Epithelial cell of prostate (primary cell): ENCODE data around the gene NAV2.
A peak's percentile ranks its signal among the peaks of the same experiment; 100 is the strongest.
"Not testable (repeated sequence)": the region's sequence is repeated elsewhere in the genome, so short reads cannot be mapped to it uniquely, and the experiment has no call there.

Experiments
- DNase-seq: peaks from one replicate; pipeline ENCODE4 v3.0.0-alpha.2; 2011; ENCODE audit warnings: low read depth, low spot score
- H3K27ac ChIP-seq: fragments of 450-650 bp; 2 replicates; pipeline ENCODE4 v1.5.1; 2017; ENCODE audit warnings: mild to moderate bottlenecking

NAV2 gene

GRCh38 chr11:20003351-20003750, 290.7 kb downstream of the NAV2 start:
- H3K27ac ChIP-seq: no peak overlapping the region
- DNase-seq: no peak

DNA sequence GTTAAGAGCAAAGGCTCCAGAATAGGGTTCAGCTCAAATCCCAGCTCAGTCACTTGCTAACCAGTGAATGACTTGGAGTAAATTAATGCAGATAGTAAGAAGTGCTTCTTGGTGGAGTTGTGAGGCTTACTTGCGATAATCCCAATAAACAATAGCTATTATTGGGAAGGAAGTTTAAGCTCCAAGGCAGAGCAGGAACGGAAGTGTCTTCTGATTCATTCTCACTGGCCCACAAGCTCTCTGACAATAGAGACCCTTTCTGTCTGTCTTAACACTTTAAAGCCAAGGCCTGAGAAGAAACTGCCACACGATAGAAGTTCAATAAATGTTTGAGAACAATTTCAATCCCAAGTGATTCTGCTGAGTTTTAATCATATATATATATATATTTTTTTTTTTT, 292.2 kb downstream of the NAV2 start:
- no peak overlapping the region for H3K27ac ChIP-seq
- no peak for DNase-seq

- H3K27ac ChIP-seq: peak overlapping the region; percentile 41
- no peak for DNase-seq
Observed at GRCh38 chr11:20005747-20006146, 293.1 kb downstream of the NAV2 start.

- DNase-seq, H3K27ac ChIP-seq: not testable (repeated sequence)
Observed at GRCh38 chr11:20006618-20007017, 294.0 kb downstream of the NAV2 start.

DNA sequence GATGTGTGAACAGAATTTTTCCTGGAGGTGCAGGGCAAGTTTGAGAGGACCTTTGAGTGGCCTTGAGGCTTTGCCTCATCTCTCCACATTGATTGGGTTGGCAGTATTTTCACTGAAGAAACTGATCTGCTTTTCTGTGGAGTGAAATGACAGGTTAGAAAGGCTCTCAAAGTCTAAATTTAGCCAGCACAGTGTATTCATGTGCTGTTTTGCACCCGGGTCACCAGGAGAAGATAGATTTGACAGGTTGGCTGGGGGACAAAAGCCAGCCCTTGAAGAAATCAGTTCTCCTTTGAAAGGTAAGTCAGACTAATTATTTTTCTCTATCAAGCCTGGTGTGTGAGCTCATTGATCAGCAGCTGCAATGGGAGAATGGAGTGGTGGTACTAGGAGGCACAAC, 294.7 kb downstream of the NAV2 start:
- H3K27ac ChIP-seq: no peak overlapping the region
- DNase-seq: no peak

DNA sequence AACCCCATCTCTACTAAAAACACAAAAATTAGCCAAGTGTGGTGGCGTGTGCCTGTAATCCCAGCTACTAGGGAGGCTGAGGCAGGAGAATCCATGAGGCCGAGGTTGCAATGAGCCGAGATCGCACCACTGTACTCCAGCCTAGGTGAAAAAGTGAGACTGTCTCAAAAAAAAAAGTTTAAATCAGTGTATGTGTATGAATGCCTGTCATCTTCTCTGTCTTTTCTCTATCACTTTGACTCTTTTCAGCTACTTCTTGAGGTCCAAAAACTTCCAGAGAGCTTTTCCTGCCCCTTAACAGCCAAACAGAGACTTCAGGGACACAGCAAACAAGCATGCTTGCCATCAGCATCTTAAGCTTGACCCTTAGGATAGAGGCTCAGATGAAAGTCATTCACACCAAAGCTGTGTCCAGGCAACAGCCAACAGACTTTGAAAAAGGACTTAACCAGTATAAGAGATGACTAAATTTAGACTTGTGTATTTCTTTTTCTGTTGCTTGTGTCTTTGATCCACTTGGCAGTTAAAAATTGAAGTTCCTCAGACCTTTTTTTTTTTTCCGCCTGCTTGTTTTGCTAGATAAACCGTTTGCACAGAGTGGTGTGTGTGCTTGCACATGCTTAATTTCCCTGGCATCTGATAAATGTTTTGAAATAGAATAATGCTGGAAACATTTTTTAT, 295.7 kb downstream of the NAV2 start:
- DNase-seq: no peak
- no peak overlapping the region for H3K27ac ChIP-seq

DNA sequence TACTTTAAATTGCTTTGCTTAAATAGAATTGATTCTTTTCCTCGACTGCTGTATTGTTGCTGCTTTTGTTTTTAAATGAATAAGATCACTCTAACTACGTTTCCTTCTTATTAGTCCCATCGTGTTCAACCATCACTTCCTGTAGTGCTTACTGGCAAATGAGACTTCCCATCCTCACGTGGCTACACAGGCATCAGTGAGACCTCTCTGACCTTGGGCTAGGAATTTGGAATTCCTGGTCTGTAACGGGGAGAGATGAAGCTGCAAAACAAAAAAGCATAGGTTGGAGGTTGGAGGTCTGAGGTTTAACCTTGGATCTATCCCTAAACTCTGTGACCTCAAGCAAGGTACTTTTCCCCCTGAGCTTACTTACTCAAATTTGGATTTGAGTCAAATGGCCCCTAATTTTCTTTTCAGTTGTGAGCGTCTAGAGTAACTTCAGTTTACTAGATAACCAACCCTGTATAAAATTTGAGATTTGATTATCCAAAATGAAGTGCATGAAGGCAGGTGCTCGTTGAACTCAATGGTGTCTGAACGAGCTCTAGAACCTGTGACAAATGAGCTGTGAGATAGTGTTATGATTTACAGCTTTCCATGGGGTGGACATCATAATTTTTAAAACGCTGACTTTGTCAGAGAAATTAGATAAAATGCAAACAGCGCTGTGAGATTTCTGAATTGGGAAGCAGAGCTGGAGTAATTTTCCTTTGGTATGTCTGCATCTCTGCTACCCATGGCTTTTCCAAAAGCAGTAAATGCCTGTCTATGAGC, 296.4 kb downstream of the NAV2 start:
- DNase-seq: no peak
- no peak overlapping the region for H3K27ac ChIP-seq

- no peak for DNase-seq
- H3K27ac ChIP-seq: peak overlapping the region; percentile 67
Observed at GRCh38 chr11:20010156-20010850, 297.7 kb downstream of the NAV2 start.

DNA sequence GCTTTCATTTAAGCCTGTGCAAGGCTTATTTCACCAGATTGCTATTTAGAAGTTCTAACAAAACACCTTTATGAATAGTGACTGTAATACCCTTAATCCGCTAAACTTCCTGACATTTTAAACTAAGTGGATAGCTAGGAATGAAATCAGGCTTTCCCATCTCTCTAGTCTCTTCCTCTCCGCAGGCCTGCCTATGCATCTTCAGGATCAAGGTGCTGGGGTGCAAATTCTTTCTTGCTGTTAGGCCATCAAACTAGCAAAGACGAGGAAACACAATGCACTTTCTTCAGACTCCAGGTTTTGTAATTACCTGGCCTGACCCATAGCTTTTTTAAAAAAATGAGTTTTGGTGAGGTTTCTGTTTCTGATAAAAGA, 298.2 kb downstream of the NAV2 start:
- peak overlapping the region; percentile 67 for H3K27ac ChIP-seq
- DNase-seq: no peak

DNA sequence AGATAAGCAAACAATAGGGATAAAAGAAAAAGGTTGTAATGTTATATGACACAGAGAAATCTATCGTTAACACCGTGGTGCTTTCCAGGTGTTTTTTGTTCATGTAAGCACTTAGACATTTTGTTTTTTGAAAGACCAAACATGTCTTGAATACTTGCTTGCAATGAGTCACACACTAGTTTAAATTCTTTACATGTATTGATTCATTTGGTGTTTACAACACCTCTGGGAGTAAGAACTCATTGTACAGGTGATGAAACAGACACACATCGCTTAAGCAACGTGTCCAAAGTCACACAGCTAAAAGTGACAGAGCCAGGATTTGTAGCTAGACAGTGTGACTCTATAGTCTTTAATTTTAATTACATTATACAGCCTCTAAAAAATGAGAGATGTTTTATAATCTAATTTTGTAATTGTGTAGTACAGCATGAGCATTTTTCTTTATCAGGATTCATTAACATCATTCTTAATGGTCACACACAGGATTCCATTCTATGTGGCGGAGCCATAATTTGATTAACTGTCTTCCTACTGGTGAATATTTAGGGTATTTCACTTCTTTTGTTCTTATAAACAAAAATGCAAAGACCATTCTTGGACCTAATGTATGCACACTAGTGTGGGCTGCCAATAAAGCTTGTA, 298.8 kb downstream of the NAV2 start:
- DNase-seq: no peak
- H3K27ac ChIP-seq: peak overlapping the region; percentile 67

DNA sequence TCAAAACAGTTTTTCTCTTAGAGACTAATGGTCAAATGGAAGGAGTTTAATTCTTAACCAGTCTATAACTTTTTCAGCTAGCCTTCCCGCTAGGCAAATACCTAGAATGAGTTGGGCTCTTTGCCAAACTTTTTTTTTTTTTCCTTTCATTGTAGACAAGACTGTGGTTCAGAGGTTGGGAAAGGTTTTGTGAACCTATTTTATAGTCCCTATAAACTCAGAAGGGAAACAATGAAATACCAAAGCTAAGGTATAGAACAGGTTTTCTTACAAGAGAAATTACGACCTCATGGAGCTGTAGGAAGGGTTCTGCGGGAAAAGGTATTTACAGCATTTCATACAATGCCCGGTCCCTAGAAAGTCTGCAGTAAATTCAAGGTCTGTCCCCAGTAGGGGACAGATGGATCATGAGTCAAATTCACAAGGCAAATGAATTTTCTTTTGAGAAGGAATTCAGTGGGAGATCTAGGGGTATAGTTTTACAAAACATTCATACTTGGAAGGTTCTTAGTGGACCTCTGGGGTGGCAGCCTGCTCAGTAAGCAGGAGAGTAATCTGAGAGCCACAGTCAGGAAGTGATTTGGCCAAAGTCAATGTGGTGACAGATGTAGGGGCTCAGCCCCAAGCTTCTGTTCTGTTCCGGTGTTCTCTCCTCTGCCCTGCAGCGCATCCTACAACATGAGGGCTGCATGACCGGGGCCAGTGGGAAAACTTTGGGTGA, 300.9 kb downstream of the NAV2 start:
- H3K27ac ChIP-seq: peak overlapping the region; percentile 31
- DNase-seq: no peak

GRCh38 chr11:20014067-20014402, 301.4 kb downstream of the NAV2 start:
- H3K27ac ChIP-seq: peak overlapping the region; percentile 31
- DNase-seq: no peak

- H3K27ac ChIP-seq: no peak overlapping the region
Observed at GRCh38 chr11:20015101-20015500, 302.5 kb downstream of the NAV2 start.

GRCh38 chr11:20015529-20016427, 303.1 kb downstream of the NAV2 start:
- DNase-seq: no peak
- H3K27ac ChIP-seq: no peak overlapping the region

More at GRCh38 chr11:20015101-20015500, 302.5 kb downstream of the NAV2 start:
- no peak for DNase-seq

DNA sequence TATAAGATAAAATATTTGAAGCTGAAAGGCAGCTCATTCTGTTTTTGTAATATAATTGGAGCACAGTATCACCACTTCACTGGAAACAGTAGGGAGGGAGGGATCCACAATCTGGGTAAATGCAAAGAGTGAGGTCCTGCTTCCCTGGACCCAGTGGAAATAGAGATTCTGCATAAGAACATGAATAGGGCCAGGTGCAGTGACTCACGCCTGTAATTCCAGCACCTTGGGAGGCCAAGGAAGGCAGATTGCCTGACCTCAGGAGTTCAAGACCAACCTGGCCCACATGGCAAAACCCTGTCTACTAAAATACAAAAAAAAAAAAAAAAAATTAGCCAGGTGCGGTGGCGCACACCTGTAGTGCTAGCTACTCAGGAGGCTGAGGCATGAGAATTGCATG, 303.9 kb downstream of the NAV2 start:
- H3K27ac ChIP-seq: no peak overlapping the region

DNA sequence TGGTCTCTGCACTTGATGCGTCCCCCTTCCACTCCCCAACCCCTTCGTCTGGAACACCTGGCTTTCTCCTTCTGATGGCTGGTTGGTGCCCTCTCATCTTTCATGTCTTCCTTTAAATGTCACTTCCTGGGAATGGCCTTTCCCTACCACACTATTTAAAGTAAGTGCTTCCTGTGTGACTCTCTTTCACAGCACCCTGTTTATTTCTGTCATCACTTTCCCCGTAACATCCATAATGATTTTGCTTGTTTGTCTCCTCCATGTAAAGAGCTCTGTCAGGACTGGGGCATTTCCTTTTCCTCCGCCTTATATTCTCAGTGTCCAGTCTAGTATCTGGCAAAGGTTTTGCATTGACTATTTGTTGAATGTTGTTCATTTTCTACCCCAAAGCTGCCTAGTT, 304.7 kb downstream of the NAV2 start:
- no peak overlapping the region for H3K27ac ChIP-seq
- DNase-seq: no peak

More for the DNA sequence above, 303.9 kb downstream of the NAV2 start:
- DNase-seq: no peak

- no peak for DNase-seq
Observed at GRCh38 chr11:20020198-20020597, 307.6 kb downstream of the NAV2 start.

DNA sequence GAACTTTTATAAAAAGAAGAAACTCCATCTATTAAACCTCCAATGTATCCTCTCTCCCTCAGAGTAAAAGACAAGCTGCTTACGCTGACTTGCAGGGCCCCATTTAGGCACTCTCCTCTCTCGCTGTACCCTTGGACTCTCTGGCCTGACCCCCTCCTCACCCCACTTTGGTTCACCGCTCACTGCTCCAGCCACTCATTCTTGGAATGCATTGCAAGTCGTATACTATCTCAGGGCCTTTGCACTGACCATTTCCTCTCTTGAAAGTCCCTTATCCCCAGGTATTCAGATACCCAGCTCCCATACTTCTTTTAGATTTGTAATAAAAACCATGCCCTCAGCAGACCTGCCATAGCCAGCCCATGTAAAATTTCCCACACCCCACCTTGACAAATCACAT, 308.1 kb downstream of the NAV2 start:
- no peak for DNase-seq
- H3K27ac ChIP-seq: no peak overlapping the region

More at GRCh38 chr11:20020198-20020597, 307.6 kb downstream of the NAV2 start:
- H3K27ac ChIP-seq: no peak overlapping the region

DNA sequence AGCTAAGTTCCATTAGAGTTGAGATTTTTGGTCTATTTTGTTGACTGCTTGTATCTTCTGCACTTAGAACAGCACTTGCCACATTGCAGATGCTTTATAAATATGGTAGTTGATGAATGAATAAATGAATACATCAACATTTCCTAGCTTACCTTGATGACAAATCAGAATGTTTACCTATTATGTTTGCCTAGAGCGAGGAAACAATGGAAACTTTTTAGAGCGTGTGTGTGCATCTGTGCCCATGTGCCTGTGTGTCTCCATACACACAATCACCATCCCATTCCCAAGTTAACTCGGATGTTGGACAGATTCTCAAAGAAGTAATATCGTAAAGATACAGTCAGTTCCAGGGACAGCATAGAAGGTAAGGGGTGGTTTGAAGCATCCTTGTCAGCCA, 308.6 kb downstream of the NAV2 start:
- no peak for DNase-seq
- no peak overlapping the region for H3K27ac ChIP-seq
